Activated CD4-positive, alpha-beta T cell treated with anti-CD3 and anti-CD28 coated beads for 4 hours (primary cell): ENCODE measurements around the gene UBXN10.

Experiments
- DNase-seq, 2 donors: peaks; one replicate each; pipeline ENCODE4 v3.0.0-alpha.2; 2020

UBXN10 gene

DNA sequence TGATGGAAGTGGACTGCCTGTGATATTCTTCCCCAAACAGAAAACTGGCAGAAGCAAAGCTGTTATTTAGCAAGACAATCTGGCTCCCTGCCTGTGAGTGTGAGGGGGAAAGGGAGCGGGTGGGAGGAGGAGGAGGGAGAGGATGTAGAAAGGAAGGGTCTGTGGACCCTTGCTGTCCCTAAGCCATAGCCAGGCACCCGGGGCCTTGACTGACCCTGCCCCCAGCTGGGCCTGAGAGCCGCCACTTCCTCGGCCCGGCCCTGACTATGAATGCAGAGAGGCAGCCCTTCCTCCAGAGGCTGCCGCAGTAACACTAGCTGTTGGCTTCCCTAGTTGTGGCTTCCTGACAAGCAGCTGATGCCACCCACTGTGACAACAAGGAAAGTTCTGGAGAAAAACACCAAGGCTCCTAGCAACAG is 32.9 kb upstream of the UBXN10 start:
- no peak for DNase-seq

GRCh38 chr1:20154301-20154831 is 31.5 kb upstream of the UBXN10 start:
- no peak for DNase-seq

- peak in 1 of 2 donors; percentile 9 for DNase-seq
Observed at GRCh38 chr1:20158358-20159070, 27.4 kb upstream of the UBXN10 start.

DNA sequence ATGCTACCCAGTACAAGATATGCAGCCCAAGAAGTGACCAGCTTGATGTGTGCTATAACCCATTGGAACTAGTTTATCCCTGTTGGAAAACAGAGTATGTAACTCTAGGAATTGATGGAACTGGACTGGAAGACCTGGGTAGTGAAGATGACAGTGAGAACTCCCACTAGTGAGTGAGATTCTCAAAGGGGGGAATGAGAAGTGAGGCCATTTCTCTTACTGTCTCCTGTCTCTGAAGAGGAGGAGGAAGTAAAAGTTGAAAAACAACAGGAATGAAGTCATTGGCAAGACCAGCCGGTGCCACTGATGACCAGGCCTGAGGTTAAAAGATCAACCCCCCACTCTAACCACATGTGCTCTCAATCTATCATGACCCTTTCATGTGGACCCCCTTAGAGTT is 25.9 kb upstream of the UBXN10 start:
- DNase-seq: no peak

GRCh38 chr1:20164694-20165202 is 21.1 kb upstream of the UBXN10 start:
- no peak for DNase-seq

GRCh38 chr1:20165522-20165951 is 20.4 kb upstream of the UBXN10 start:
- no peak for DNase-seq

- DNase-seq: no peak
Observed at GRCh38 chr1:20166051-20166450, 19.8 kb upstream of the UBXN10 start.

DNA sequence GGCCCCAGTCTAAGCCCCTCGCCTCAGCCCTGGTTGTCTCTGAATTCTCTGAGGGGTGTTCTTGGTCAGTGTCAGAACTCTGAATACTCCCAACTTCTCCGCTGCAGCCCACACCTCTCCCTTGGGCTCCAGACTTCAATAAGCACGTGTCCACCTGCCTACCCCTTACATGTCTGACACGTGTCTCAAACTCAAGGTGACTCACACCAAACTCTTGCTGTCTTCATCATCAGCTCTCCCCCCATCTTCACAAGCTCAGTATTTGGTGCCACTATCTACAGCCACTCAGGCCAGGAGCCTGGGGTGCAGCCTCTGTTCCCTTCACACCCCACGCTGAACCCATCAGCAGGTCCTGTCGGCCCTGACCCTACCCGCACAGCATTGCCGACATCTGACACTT is 18.8 kb upstream of the UBXN10 start:
- no peak for DNase-seq

GRCh38 chr1:20168564-20169491 is 17.1 kb upstream of the UBXN10 start:
- DNase-seq: no peak

- no peak for DNase-seq
Observed at GRCh38 chr1:20169932-20170331, 16.0 kb upstream of the UBXN10 start.

- DNase-seq: no peak
Observed at GRCh38 chr1:20172033-20172590, 13.8 kb upstream of the UBXN10 start.

- DNase-seq: no peak
Observed at GRCh38 chr1:20174937-20175666, 10.8 kb upstream of the UBXN10 start.

DNA sequence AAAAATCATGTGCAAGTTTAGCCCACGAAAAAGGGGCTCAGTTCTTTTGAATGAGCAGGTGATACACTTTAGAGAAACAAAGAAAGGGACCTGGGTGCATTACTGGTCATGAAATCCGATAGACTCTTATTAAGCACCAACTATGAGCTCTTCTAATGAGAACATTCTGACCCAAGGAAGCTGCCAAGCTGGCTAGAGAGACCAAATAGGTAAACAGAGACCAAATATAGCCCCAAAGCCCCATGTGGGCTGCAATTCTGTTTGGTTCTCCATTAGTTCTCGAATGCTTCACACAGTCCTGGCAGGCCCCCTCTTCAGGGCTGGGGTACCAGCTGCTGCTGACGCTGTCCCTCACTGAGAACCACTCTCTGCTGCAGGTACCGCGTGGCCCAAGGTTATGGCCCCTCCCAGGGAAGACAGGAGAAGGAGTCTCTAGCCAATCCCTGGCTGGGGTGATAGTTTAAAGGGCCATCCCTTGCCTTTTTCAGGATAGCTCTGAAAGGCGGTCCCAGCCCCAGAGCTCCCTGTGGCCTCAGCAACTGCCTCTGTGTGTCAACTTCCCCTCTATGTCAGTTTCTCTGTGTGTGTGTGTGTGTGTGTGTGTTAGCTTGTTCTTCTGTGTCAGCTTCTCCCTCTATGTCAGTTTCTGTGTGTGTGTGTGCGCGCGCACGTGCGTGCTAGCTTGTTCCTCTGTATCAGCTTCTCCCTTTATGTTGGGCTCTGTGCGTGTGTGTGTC is 7.1 kb upstream of the UBXN10 start:
- no peak for DNase-seq

- DNase-seq: no peak
Observed at GRCh38 chr1:20179371-20180128, 6.3 kb upstream of the UBXN10 start.

DNA sequence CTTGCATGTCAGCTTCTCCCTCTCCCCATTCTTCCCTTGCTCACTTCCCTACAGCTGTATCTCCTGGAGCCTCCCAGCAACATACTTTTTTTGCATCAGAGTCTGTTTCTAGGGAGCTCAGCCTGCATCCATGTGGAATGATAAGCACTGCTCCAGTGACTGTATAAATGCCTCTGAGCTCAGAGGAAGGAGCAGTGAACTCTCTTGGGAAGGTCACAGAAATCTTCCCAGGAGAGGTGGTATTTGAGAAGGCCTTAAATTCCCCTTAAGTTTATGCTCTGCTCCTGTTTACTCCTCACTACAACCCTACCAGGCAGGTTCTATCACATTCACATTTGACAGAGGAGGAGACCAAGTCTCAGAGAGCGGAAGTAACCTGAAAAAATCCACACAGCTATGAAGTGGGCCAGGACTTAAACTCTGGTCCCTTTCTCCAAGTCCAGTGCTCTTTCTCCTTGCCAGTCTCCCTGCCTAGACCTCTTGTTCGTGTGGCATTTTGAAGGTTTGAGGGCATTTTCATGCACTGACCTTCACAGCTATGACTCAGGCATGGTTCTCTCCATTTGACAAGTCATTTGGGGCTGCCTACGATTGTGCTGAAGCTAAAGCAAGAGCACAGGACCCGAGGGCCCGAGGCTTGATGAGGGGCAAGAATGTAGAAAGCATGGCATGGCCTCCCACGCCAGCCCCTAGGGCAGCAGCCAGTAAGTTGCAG is 5.6 kb upstream of the UBXN10 start:
- DNase-seq: no peak

- DNase-seq: no peak
Observed at GRCh38 chr1:20180844-20181207, 5.1 kb upstream of the UBXN10 start.

GRCh38 chr1:20182415-20182814 is 3.5 kb upstream of the UBXN10 start:
- no peak for DNase-seq

DNA sequence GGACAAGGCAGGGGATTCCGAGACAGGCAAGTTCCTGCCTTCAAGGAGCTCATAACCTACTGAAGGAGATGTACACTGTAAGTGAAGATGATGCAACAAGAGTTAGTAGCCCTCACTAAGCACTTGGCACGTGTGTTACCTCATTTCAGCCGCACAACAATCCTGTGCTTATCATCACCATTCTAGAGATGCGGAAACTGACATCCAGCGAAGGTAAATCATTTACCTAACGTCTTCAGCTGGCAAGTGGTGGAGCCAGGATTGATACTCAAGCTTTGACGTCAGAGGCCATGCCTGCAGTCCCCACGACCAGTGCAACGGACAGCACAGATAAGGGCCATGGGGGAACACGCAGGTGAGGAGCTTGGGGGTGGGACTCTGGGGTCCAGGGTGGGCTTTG is 2.9 kb upstream of the UBXN10 start:
- DNase-seq: no peak

GRCh38 chr1:20183616-20184271 is 2.2 kb upstream of the UBXN10 start:
- DNase-seq: no peak

DNA sequence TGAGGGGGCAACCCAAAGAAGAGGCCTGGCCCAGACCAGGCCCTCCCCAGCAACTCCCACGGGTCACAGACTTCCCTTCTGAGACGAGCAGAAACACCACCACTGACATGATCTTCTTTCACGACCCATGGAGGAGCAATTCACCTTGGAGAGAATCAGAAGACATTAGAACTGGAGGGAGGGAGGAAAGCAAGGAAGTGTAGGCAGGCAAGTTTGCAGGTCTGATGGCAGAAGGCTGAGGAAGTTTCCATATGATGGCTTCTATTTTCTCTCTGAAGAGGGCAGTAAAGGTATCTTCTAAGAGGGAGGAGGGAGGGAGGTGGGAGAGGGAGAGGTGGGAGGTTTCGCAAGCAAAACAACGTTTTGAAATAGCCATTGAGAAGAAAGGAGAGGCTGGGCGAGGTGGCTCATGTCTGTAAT is 1.4 kb upstream of the UBXN10 start:
- DNase-seq: no peak
